ENCODE results near the gene C1orf122. TPM values are rescaled to one million over a fixed set of nuclear protein-coding genes. Genes with fewer than 3 reads are reported as not detected.

The C1orf122 gene
- total RNA-seq, 1 donor from 2014 or later: 9.4 TPM

DNA sequence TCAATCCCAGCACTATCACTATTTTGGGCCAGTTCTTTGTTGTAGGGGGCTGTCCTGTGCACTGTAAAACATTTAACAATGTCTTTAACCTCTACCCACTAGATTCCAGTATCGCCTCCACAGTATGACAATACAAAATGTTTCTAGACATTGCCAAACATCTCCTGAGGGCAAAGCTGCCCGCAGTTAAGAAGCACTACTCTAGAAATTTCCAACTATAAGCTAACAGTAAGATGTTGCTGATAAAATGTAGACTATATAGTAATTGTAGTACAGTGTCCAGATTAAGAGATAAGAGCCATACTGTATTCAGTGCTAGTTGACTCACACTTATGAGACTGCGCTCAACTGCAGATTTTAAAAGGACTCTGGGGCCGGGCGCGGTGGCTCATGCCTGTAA is 46.8 kb downstream of the C1orf122 start:
- Histone ChIP-seq H3K4me3 (ENCODE audit: low read length in 3 of 3) (no peak overlapping the region), H3K4me1 (ENCODE audit: control insufficient read depth in 3 of 3, insufficient read depth in 3 of 3, low read length in 3 of 3) (peaks cover 17 to 49% (median 22%) of the 10 kb centered on the region in 3 donors), H3K9ac (ENCODE audit: low read depth in 1 of 3, low read length in 3 of 3) (no peak overlapping the region), H3K36me3 (ENCODE audit: control insufficient read depth in 3 of 3, insufficient read depth in 3 of 3, low read length in 3 of 3) (peaks cover 2 to 15% (median 15%) of the 10 kb centered on the region in 3 donors), H3K9me3 (ENCODE audit: control insufficient read depth in 3 of 3, low read length in 3 of 3) (no peaks in the 10 kb centered on the region), H3K27me3 (ENCODE audit: control insufficient read depth in 3 of 3, insufficient read depth in 3 of 3, low read length in 3 of 3) (no peaks in the 10 kb centered on the region), H3K27ac (ENCODE audit: low read depth, low read length) (no peak overlapping the region)

Other genes starting within 250 kb of the C1orf122 start
- 39.7 TPM for gene GNL2, start 211.9 kb upstream of the C1orf122 start, total RNA-seq
- gene RSPO1, start 172.9 kb upstream of the C1orf122 start, total RNA-seq: not detected
- 0.52 TPM for gene CDCA8, start 115.3 kb upstream of the C1orf122 start, total RNA-seq
- gene EPHA10, start 42.7 kb upstream of the C1orf122 start, total RNA-seq: not detected
- gene MANEAL, start 13.9 kb upstream of the C1orf122 start, total RNA-seq: 2.1 TPM
- gene YRDC, start 418 bp downstream of the C1orf122 start, total RNA-seq: 7.3 TPM
- 2.1 TPM for gene MTF1, start 51.8 kb downstream of the C1orf122 start, total RNA-seq
- gene INPP5B, start 139.3 kb downstream of the C1orf122 start, total RNA-seq: 9.4 TPM
- 53.2 TPM for gene SF3A3, start 182.2 kb downstream of the C1orf122 start, total RNA-seq
- 58.5 TPM for gene FHL3, start 197.7 kb downstream of the C1orf122 start, total RNA-seq
- gene UTP11, start 204.9 kb downstream of the C1orf122 start, total RNA-seq: 61.1 TPM
- gene POU3F1, start 239.0 kb downstream of the C1orf122 start, total RNA-seq: 0.52 TPM